Measurements from ENCODE around the gene STK38. TPM values are rescaled to one million over a fixed set of nuclear protein-coding genes. Genes with fewer than 3 reads are reported as not detected.

STK38 gene
- total and polyA plus RNA-seq, 2 donors (not counting 1 experiment from before 2014, with no cell fraction given) = 26.1 to 67.4 TPM

Small RNA genes within 50 kb of the gene (small RNA-seq; reads per million reads assigned to genes)
- gene RN7SL502P (ENCODE audit: insufficient read length, low read depth, low replicate concordance) = not detected

Other genes starting within 250 kb of the STK38 start
- gene BNIP5, start 210.6 kb downstream of the STK38 start, total RNA-seq = 0.10 TPM in 1 of 2 replicates, not detected in the other
- gene BNIP5, start 210.6 kb downstream of the STK38 start, polyA plus RNA-seq = 0.06 and 0.09 TPM in 2 replicates
- gene ETV7, start 159.8 kb downstream of the STK38 start, total RNA-seq = 0.46 and 0.96 TPM in 2 replicates
- 0.79 and 2.0 TPM in 2 replicates for gene ETV7, start 159.8 kb downstream of the STK38 start, polyA plus RNA-seq
- 0.27 and 0.52 TPM in 2 replicates for gene PXT1, start 104.6 kb downstream of the STK38 start, total RNA-seq
- gene PXT1, start 104.6 kb downstream of the STK38 start, polyA plus RNA-seq = 0.09 TPM in 1 of 2 replicates, not detected in the other
- 37.5 and 44.3 TPM in 2 replicates for gene KCTD20, start 104.5 kb downstream of the STK38 start, total RNA-seq
- 19.5 and 23.2 TPM in 2 replicates for gene KCTD20, start 104.5 kb downstream of the STK38 start, polyA plus RNA-seq
- 316 and 331 TPM in 2 replicates for gene SRSF3, start 46.9 kb upstream of the STK38 start, total RNA-seq
- 642 and 851 TPM in 2 replicates for gene SRSF3, start 46.9 kb upstream of the STK38 start, polyA plus RNA-seq
- gene CDKN1A, start 131.2 kb upstream of the STK38 start, total RNA-seq = 45.5 and 47.2 TPM in 2 replicates
- 352 and 542 TPM in 2 replicates for gene CDKN1A, start 131.2 kb upstream of the STK38 start, polyA plus RNA-seq
- gene RAB44, start 150.3 kb upstream of the STK38 start, total RNA-seq = 0.15 and 0.19 TPM in 2 replicates
- 0.16 and 0.25 TPM in 2 replicates for gene RAB44, start 150.3 kb upstream of the STK38 start, polyA plus RNA-seq

All from B cell (primary cell).